Neural cell (in vitro differentiated cells): ENCODE data around the gene STXBP5.

Source experiments
- EP300 ChIP-seq: fragments of 450-650 bp; conservative IDR thresholded peaks from 2 replicates; pipeline ENCODE4 v1.6.1; 2014; ENCODE audit warnings: antibody characterized with exemption, mild to moderate bottlenecking, moderate library complexity; ENCODE audit not compliant: poor library complexity, severe bottlenecking
- EZH2 ChIP-seq: fragments of 200-600, 300-800 bp; shearing (Covaris generic), sonication (generic); IDR thresholded peaks from 2 replicates; pipeline ENCODE4 v1.6.1; 2014; ENCODE audit warnings: antibody characterized with exemption, low read length, borderline replicate concordance, mild to moderate bottlenecking; ENCODE audit not compliant: insufficient read depth, poor library complexity, severe bottlenecking
- MXI1 ChIP-seq: fragments of 450-650 bp; conservative IDR thresholded peaks from 2 replicates; pipeline ENCODE4 v1.6.1; 2014; ENCODE audit warnings: antibody characterized with exemption, mild to moderate bottlenecking; ENCODE audit not compliant: poor library complexity, severe bottlenecking
- POLR2AphosphoS5 ChIP-seq: IDR thresholded peaks from 2 replicates; pipeline ENCODE4 v1.6.1; 2012
- RAD21 ChIP-seq: fragments of 450-650 bp; conservative IDR thresholded peaks from 2 replicates; pipeline ENCODE4 v1.6.1; 2014; ENCODE audit warnings: antibody characterized with exemption, mild to moderate bottlenecking, moderate library complexity
- SMC3 ChIP-seq: fragments of 450-650 bp; conservative IDR thresholded peaks from 2 replicates; pipeline ENCODE4 v1.6.1; 2014; ENCODE audit warnings: antibody characterized with exemption, mild to moderate bottlenecking, moderate library complexity; ENCODE audit not compliant: poor library complexity
- TAF1 ChIP-seq: IDR thresholded peaks from 2 replicates; pipeline ENCODE4 v1.6.1; 2012; ENCODE audit warnings: low read depth
- TF ChIP-seq, protein P1 (sequence below): fragments of 450-650 bp; IDR thresholded peaks from 2 replicates; pipeline ENCODE4 v1.5.1; 2014; ENCODE audit warnings: antibody characterized with exemption, mild to moderate bottlenecking, moderate library complexity; ENCODE audit not compliant: poor library complexity, severe bottlenecking
- TF ChIP-seq, protein P2 (sequence below): IDR thresholded peaks from 2 replicates; pipeline ENCODE4 v1.6.1; 2012; ENCODE audit warnings: borderline replicate concordance

- TF ChIP-seq POLR2AphosphoS5 (no peak), EZH2 (no peak), TAF1 (no peak), RAD21 (no peak), EP300 (no peak), SMC3 (no peak), MXI1 (no peak)
- TF ChIP-seq, protein P1, sequence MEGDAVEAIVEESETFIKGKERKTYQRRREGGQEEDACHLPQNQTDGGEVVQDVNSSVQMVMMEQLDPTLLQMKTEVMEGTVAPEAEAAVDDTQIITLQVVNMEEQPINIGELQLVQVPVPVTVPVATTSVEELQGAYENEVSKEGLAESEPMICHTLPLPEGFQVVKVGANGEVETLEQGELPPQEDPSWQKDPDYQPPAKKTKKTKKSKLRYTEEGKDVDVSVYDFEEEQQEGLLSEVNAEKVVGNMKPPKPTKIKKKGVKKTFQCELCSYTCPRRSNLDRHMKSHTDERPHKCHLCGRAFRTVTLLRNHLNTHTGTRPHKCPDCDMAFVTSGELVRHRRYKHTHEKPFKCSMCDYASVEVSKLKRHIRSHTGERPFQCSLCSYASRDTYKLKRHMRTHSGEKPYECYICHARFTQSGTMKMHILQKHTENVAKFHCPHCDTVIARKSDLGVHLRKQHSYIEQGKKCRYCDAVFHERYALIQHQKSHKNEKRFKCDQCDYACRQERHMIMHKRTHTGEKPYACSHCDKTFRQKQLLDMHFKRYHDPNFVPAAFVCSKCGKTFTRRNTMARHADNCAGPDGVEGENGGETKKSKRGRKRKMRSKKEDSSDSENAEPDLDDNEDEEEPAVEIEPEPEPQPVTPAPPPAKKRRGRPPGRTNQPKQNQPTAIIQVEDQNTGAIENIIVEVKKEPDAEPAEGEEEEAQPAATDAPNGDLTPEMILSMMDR, result no peak
- TF ChIP-seq, protein P2, sequence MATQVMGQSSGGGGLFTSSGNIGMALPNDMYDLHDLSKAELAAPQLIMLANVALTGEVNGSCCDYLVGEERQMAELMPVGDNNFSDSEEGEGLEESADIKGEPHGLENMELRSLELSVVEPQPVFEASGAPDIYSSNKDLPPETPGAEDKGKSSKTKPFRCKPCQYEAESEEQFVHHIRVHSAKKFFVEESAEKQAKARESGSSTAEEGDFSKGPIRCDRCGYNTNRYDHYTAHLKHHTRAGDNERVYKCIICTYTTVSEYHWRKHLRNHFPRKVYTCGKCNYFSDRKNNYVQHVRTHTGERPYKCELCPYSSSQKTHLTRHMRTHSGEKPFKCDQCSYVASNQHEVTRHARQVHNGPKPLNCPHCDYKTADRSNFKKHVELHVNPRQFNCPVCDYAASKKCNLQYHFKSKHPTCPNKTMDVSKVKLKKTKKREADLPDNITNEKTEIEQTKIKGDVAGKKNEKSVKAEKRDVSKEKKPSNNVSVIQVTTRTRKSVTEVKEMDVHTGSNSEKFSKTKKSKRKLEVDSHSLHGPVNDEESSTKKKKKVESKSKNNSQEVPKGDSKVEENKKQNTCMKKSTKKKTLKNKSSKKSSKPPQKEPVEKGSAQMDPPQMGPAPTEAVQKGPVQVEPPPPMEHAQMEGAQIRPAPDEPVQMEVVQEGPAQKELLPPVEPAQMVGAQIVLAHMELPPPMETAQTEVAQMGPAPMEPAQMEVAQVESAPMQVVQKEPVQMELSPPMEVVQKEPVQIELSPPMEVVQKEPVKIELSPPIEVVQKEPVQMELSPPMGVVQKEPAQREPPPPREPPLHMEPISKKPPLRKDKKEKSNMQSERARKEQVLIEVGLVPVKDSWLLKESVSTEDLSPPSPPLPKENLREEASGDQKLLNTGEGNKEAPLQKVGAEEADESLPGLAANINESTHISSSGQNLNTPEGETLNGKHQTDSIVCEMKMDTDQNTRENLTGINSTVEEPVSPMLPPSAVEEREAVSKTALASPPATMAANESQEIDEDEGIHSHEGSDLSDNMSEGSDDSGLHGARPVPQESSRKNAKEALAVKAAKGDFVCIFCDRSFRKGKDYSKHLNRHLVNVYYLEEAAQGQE, result no peak
Observed at GRCh38 chr6:147421903-147422302, 217.7 kb downstream of the STXBP5 start.
